ENCODE data around the gene EHD1. TPM values are rescaled to one million over a fixed set of nuclear protein-coding genes. Genes with fewer than 3 reads are reported as not detected.

Gene EHD1
- total and polyA plus RNA-seq, 4 donors = 40.9 to 102 (median 79.1) TPM

- Histone ChIP-seq H3K27me3 (ENCODE audit: control insufficient read depth, insufficient read depth, low read length) (no peaks in the 10 kb centered on the region), H3K36me3 (ENCODE audit: control insufficient read depth, insufficient read depth, low read length) (peaks cover 92% of the 10 kb centered on the region), H3K27ac (ENCODE audit: low read depth, low read length) (no peak overlapping the region), H3K4me1 (ENCODE audit: control insufficient read depth, insufficient read depth, low read length) (peaks cover 13% of the 10 kb centered on the region), H3K9me3 (ENCODE audit: control insufficient read depth, insufficient read depth, low read length) (no peaks in the 10 kb centered on the region), H3K4me3 (ENCODE audit: low read depth, low read length) (no peak overlapping the region)
- 89% methylated on average over 7 of the region's 7 CpGs for WGBS (ENCODE audit: insufficient coverage)
- DNase-seq (ENCODE audit: low read depth in 4 of 6, low spot score in 6 of 6) = no peak
These were observed 32.7 kb upstream of the EHD1 start for GRCh38 chr11:64911142-64911541.

- H3K27me3 ChIP-seq (ENCODE audit: control insufficient read depth, insufficient read depth, low read length) = no peaks in the 10 kb centered on the region
- peaks cover 97% of the 10 kb centered on the region for H3K36me3 ChIP-seq (ENCODE audit: control insufficient read depth, insufficient read depth, low read length)
- WGBS (ENCODE audit: insufficient coverage) = 95% methylated on average over 27 of the region's 27 CpGs
- peaks cover 7% of the 10 kb centered on the region for H3K4me1 ChIP-seq (ENCODE audit: control insufficient read depth, insufficient read depth, low read length)
- H3K4me3 ChIP-seq (ENCODE audit: low read depth, low read length) = no peak overlapping the region
- H3K27ac ChIP-seq (ENCODE audit: low read depth, low read length) = no peak overlapping the region
- DNase-seq (ENCODE audit: low read depth in 4 of 6, low spot score in 6 of 6) = no peak
- no peaks in the 10 kb centered on the region for H3K9me3 ChIP-seq (ENCODE audit: control insufficient read depth, insufficient read depth, low read length)
These were observed 32.2 kb upstream of the EHD1 start for GRCh38 chr11:64910451-64911093.

GRCh38 chr11:64909653-64910343, 31.4 kb upstream of the EHD1 start:
- no peaks in the 10 kb centered on the region for H3K4me1 ChIP-seq (ENCODE audit: control insufficient read depth, insufficient read depth, low read length)
- H3K9me3 ChIP-seq (ENCODE audit: control insufficient read depth, insufficient read depth, low read length) = no peaks in the 10 kb centered on the region
- 88% methylated on average over 37 of the region's 39 CpGs for WGBS (ENCODE audit: insufficient coverage)
- no peak for DNase-seq (ENCODE audit: low read depth in 4 of 6, low spot score in 6 of 6)
- no peak overlapping the region for H3K4me3 ChIP-seq (ENCODE audit: low read depth, low read length)
- H3K36me3 ChIP-seq (ENCODE audit: control insufficient read depth, insufficient read depth, low read length) = peaks cover 98% of the 10 kb centered on the region
- no peaks in the 10 kb centered on the region for H3K27me3 ChIP-seq (ENCODE audit: control insufficient read depth, insufficient read depth, low read length)
- H3K27ac ChIP-seq (ENCODE audit: low read depth, low read length) = no peak overlapping the region

- Histone ChIP-seq H3K27ac (ENCODE audit: low read depth, low read length) (no peak overlapping the region), H3K4me3 (ENCODE audit: low read depth, low read length) (no peak overlapping the region)
- 93% methylated on average over 4 of the region's 11 CpGs for WGBS (ENCODE audit: insufficient coverage)
These were observed 30.3 kb upstream of the EHD1 start for GRCh38 chr11:64908766-64909165.

GRCh38 chr11:64906314-64906635, 27.9 kb upstream of the EHD1 start:
- DNase-seq (ENCODE audit: low read depth in 4 of 6, low spot score in 6 of 6) = no peak
- peaks cover 94% of the 10 kb centered on the region for H3K36me3 ChIP-seq (ENCODE audit: control insufficient read depth, insufficient read depth, low read length)

More at GRCh38 chr11:64908766-64909165, 30.3 kb upstream of the EHD1 start:
- no peaks in the 10 kb centered on the region for H3K4me1 ChIP-seq (ENCODE audit: control insufficient read depth, insufficient read depth, low read length)
- H3K9me3 ChIP-seq (ENCODE audit: control insufficient read depth, insufficient read depth, low read length) = no peaks in the 10 kb centered on the region
- H3K27me3 ChIP-seq (ENCODE audit: control insufficient read depth, insufficient read depth, low read length) = no peaks in the 10 kb centered on the region
- DNase-seq (ENCODE audit: low read depth in 4 of 6, low spot score in 6 of 6) = no peak
- H3K36me3 ChIP-seq (ENCODE audit: control insufficient read depth, insufficient read depth, low read length) = peaks cover 94% of the 10 kb centered on the region

GRCh38 chr11:64905516-64906313, 27.3 kb upstream of the EHD1 start:
- Histone ChIP-seq H3K27ac (ENCODE audit: low read depth, low read length) (no peak overlapping the region), H3K4me1 (ENCODE audit: control insufficient read depth, insufficient read depth, low read length) (no peaks in the 10 kb centered on the region), H3K36me3 (ENCODE audit: control insufficient read depth, insufficient read depth, low read length) (peaks cover 94% of the 10 kb centered on the region), H3K9me3 (ENCODE audit: control insufficient read depth, insufficient read depth, low read length) (no peaks in the 10 kb centered on the region), H3K27me3 (ENCODE audit: control insufficient read depth, insufficient read depth, low read length) (no peaks in the 10 kb centered on the region), H3K4me3 (ENCODE audit: low read depth, low read length) (no peak overlapping the region)
- DNase-seq (ENCODE audit: low read depth in 4 of 6, low spot score in 6 of 6) = no peak
- WGBS (ENCODE audit: insufficient coverage) = 96% methylated on average over 19 of the region's 25 CpGs

More at GRCh38 chr11:64906314-64906635, 27.9 kb upstream of the EHD1 start:
- 96% methylated on average over 11 of the region's 13 CpGs for WGBS (ENCODE audit: insufficient coverage)
- H3K27ac ChIP-seq (ENCODE audit: low read depth, low read length) = no peak overlapping the region
- H3K4me1 ChIP-seq (ENCODE audit: control insufficient read depth, insufficient read depth, low read length) = no peaks in the 10 kb centered on the region
- no peaks in the 10 kb centered on the region for H3K9me3 ChIP-seq (ENCODE audit: control insufficient read depth, insufficient read depth, low read length)
- H3K4me3 ChIP-seq (ENCODE audit: low read depth, low read length) = no peak overlapping the region
- no peaks in the 10 kb centered on the region for H3K27me3 ChIP-seq (ENCODE audit: control insufficient read depth, insufficient read depth, low read length)

GRCh38 chr11:64903291-64903833, 24.9 kb upstream of the EHD1 start:
- WGBS (ENCODE audit: insufficient coverage) = 94% methylated on average over 23 of the region's 23 CpGs

GRCh38 chr11:64902102-64902900, 23.9 kb upstream of the EHD1 start:
- H3K4me3 ChIP-seq (ENCODE audit: low read depth, low read length) = no peak overlapping the region
- no peaks in the 10 kb centered on the region for H3K9me3 ChIP-seq (ENCODE audit: control insufficient read depth, insufficient read depth, low read length)
- no peaks in the 10 kb centered on the region for H3K4me1 ChIP-seq (ENCODE audit: control insufficient read depth, insufficient read depth, low read length)
- no peak for DNase-seq (ENCODE audit: low read depth in 4 of 6, low spot score in 6 of 6)
- H3K27ac ChIP-seq (ENCODE audit: low read depth, low read length) = no peak overlapping the region
- WGBS (ENCODE audit: insufficient coverage) = 88% methylated on average over 24 of the region's 30 CpGs
- H3K27me3 ChIP-seq (ENCODE audit: control insufficient read depth, insufficient read depth, low read length) = no peaks in the 10 kb centered on the region
- peaks cover 96% of the 10 kb centered on the region for H3K36me3 ChIP-seq (ENCODE audit: control insufficient read depth, insufficient read depth, low read length)

More at GRCh38 chr11:64903291-64903833, 24.9 kb upstream of the EHD1 start:
- DNase-seq (ENCODE audit: low read depth in 4 of 6, low spot score in 6 of 6) = no peak
- H3K27ac ChIP-seq (ENCODE audit: low read depth, low read length) = no peak overlapping the region
- peaks cover 94% of the 10 kb centered on the region for H3K36me3 ChIP-seq (ENCODE audit: control insufficient read depth, insufficient read depth, low read length)
- no peak overlapping the region for H3K4me3 ChIP-seq (ENCODE audit: low read depth, low read length)
- no peaks in the 10 kb centered on the region for H3K4me1 ChIP-seq (ENCODE audit: control insufficient read depth, insufficient read depth, low read length)
- no peaks in the 10 kb centered on the region for H3K27me3 ChIP-seq (ENCODE audit: control insufficient read depth, insufficient read depth, low read length)
- H3K9me3 ChIP-seq (ENCODE audit: control insufficient read depth, insufficient read depth, low read length) = no peaks in the 10 kb centered on the region

- H3K27me3 ChIP-seq (ENCODE audit: control insufficient read depth, insufficient read depth, low read length) = no peaks in the 10 kb centered on the region
- 96% methylated on average over 17 of the region's 17 CpGs for WGBS (ENCODE audit: insufficient coverage)
- DNase-seq (ENCODE audit: low read depth in 4 of 6, low spot score in 6 of 6) = no peak
- H3K4me3 ChIP-seq (ENCODE audit: low read depth, low read length) = no peak overlapping the region
- H3K4me1 ChIP-seq (ENCODE audit: control insufficient read depth, insufficient read depth, low read length) = no peaks in the 10 kb centered on the region
- H3K27ac ChIP-seq (ENCODE audit: low read depth, low read length) = no peak overlapping the region
- no peaks in the 10 kb centered on the region for H3K9me3 ChIP-seq (ENCODE audit: control insufficient read depth, insufficient read depth, low read length)
- H3K36me3 ChIP-seq (ENCODE audit: control insufficient read depth, insufficient read depth, low read length) = peaks cover 96% of the 10 kb centered on the region
These were observed 22.4 kb upstream of the EHD1 start for GRCh38 chr11:64900774-64901173.
